Sigmoid colon (tissue), 4 donors: Measurements from ENCODE around the gene UGT1A7.

Experiments used
- EP300 ChIP-seq, 4 donors: sonication (generic); formaldehyde crosslinking; IDR thresholded peaks; one replicate each; pipeline ENCODE4 v1.6.1; 2017; ENCODE audit warnings: antibody characterized with exemption in 4 of 4
- POLR2A ChIP-seq, 2 donors: fragments of 450-650 bp; IDR thresholded peaks; one replicate each; pipeline ENCODE4 v1.6.1; 2016; ENCODE audit warnings: antibody characterized with exemption in 2 of 2, mild to moderate bottlenecking in 2 of 2, moderate library complexity in 2 of 2
- POLR2AphosphoS5 ChIP-seq, 4 donors: sonication (generic); formaldehyde crosslinking; IDR thresholded peaks; one replicate each; pipeline ENCODE4 v1.6.1; 2017; ENCODE audit warnings: antibody characterized with exemption in 4 of 4
- TF ChIP-seq, protein P1 (sequence below), 4 experiments: fragments of 450-650 bp in 3 of 4; fragments of 200-600 bp in 1 of 4; IDR thresholded peaks; one replicate each; pipeline ENCODE4 v1.5.1; 2016 to 2019; ENCODE audit warnings: antibody characterized with exemption in 4 of 4, mild to moderate bottlenecking in 3 of 4, moderate library complexity in 2 of 4

DNA sequence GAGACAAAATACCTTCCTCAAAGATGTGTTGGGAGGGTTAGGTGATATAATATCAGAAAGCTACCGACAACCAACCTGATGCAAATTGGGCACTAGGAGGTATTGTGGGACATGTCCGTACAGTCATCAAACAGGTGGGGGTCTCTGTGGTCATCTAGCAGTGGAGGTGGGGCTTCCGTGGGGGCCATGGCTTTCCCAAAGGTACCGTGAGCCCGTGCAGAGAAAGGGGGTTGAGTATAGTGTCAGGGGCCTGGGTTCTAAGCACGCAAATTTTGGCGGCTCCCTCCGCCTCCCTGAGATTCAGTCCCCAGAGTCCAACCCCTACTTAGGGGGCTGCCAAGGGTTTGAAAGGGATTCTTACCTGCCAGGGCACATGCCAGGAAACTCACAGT is 140.0 kb downstream of the UGT1A7 start:
- TF ChIP-seq, protein P1, sequence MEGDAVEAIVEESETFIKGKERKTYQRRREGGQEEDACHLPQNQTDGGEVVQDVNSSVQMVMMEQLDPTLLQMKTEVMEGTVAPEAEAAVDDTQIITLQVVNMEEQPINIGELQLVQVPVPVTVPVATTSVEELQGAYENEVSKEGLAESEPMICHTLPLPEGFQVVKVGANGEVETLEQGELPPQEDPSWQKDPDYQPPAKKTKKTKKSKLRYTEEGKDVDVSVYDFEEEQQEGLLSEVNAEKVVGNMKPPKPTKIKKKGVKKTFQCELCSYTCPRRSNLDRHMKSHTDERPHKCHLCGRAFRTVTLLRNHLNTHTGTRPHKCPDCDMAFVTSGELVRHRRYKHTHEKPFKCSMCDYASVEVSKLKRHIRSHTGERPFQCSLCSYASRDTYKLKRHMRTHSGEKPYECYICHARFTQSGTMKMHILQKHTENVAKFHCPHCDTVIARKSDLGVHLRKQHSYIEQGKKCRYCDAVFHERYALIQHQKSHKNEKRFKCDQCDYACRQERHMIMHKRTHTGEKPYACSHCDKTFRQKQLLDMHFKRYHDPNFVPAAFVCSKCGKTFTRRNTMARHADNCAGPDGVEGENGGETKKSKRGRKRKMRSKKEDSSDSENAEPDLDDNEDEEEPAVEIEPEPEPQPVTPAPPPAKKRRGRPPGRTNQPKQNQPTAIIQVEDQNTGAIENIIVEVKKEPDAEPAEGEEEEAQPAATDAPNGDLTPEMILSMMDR (IDR thresholded peaks at IDR 0.05) = no peak
- no peak for TF ChIP-seq POLR2A (IDR thresholded peaks at IDR 0.05)
- TF ChIP-seq EP300 (IDR thresholded peaks at IDR 0.05) = no peak
- TF ChIP-seq POLR2AphosphoS5 (IDR thresholded peaks at IDR 0.05) = no peak
